BE2C (cell line): ENCODE measurements around the gene IFTAP.

Experiments used
- DNase-seq: peaks from one replicate; pipeline ENCODE4 v3.0.0-alpha.2; 2020
- H3K27me3 ChIP-seq: fragments of 250-450 bp; sonication (Bioruptor Pico); 2 replicates; pipeline ENCODE4 v1.5.1; 2020; ENCODE audit warnings: mild to moderate bottlenecking
- H3K36me3 ChIP-seq: fragments of 250-450 bp; sonication (Bioruptor Pico); 2 replicates; pipeline ENCODE4 v1.5.1; 2020; ENCODE audit warnings: mild to moderate bottlenecking
- H3K4me1 ChIP-seq: fragments of 250-450 bp; sonication (Bioruptor Pico); 2 replicates; pipeline ENCODE4 v1.5.1; 2020
- H3K4me3 ChIP-seq: 2 replicates; pipeline ENCODE4 v1.5.1; 2011; ENCODE audit warnings: low read depth, low read length
- H3K9me3 ChIP-seq: fragments of 250-450 bp; sonication (Bioruptor Pico); 2 replicates; pipeline ENCODE4 v1.5.1; 2020
- TF ChIP-seq, protein P1 (sequence below): IDR thresholded peaks from 2 replicates; pipeline ENCODE4 v1.5.1; 2012; ENCODE audit warnings: mild to moderate bottlenecking, low read depth, low read length

The IFTAP gene

GRCh38 chr11:36615826-36616225 is 21.5 kb downstream of the IFTAP start:
- peaks cover 11% of the 10 kb centered on the region for H3K4me1 ChIP-seq
- H3K27me3 ChIP-seq: no peaks in the 10 kb centered on the region
- no peak for DNase-seq
- H3K4me3 ChIP-seq: no peak overlapping the region
- H3K9me3 ChIP-seq: no peaks in the 10 kb centered on the region
- TF ChIP-seq, protein P1, sequence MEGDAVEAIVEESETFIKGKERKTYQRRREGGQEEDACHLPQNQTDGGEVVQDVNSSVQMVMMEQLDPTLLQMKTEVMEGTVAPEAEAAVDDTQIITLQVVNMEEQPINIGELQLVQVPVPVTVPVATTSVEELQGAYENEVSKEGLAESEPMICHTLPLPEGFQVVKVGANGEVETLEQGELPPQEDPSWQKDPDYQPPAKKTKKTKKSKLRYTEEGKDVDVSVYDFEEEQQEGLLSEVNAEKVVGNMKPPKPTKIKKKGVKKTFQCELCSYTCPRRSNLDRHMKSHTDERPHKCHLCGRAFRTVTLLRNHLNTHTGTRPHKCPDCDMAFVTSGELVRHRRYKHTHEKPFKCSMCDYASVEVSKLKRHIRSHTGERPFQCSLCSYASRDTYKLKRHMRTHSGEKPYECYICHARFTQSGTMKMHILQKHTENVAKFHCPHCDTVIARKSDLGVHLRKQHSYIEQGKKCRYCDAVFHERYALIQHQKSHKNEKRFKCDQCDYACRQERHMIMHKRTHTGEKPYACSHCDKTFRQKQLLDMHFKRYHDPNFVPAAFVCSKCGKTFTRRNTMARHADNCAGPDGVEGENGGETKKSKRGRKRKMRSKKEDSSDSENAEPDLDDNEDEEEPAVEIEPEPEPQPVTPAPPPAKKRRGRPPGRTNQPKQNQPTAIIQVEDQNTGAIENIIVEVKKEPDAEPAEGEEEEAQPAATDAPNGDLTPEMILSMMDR: no peak
- H3K36me3 ChIP-seq: no peaks in the 10 kb centered on the region

DNA sequence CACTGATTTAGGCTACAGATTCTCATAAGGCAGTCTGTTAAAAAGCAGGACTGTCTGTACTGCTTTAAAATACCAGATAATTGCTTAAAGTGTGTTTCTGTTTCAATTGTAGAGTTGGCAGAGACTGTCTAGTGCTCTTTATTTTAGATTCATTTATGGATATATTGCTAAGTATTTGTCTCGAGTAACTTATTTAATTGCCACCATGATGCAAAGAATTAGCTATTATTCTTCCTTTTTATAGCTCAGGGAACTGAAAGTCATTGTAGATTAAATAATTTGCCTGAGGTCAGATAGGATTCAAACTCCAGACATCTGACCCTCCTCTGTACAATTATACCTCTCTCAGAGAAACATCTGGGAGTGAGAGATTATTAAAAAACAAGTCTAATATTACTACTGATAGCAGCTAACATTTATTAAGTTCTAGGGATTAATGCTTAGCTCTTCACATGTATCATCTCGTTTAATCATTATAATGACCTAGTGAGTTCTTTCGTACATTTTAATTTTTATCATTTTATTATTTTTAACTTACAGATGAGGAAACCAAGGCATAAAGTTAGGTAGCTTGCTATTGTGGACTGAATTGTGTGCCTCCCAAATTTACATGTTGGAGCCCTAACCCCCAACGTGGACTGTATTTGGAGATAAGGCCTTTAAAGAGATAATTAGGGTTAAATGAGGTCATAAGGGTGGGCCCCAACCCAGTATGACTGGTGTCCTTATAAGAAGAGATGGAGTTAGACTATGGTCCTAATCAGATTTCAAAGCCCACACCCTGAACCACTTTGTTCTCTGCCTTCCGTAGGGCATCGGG is 23.5 kb downstream of the IFTAP start:
- peak; percentile 12 for DNase-seq
- no peaks in the 10 kb centered on the region for H3K27me3 ChIP-seq
- H3K4me1 ChIP-seq: peaks cover 18% of the 10 kb centered on the region
- H3K9me3 ChIP-seq: no peaks in the 10 kb centered on the region
- no peak overlapping the region for H3K4me3 ChIP-seq
- no peaks in the 10 kb centered on the region for H3K36me3 ChIP-seq
- TF ChIP-seq, protein P1: no peak

- Histone ChIP-seq H3K4me3 (no peak overlapping the region), H3K4me1 (peaks cover 18% of the 10 kb centered on the region), H3K27me3 (no peaks in the 10 kb centered on the region), H3K9me3 (no peaks in the 10 kb centered on the region), H3K36me3 (no peaks in the 10 kb centered on the region)
- TF ChIP-seq, protein P1: no peak
- no peak for DNase-seq
These were observed 24.2 kb downstream of the IFTAP start for GRCh38 chr11:36618363-36619047.

DNA sequence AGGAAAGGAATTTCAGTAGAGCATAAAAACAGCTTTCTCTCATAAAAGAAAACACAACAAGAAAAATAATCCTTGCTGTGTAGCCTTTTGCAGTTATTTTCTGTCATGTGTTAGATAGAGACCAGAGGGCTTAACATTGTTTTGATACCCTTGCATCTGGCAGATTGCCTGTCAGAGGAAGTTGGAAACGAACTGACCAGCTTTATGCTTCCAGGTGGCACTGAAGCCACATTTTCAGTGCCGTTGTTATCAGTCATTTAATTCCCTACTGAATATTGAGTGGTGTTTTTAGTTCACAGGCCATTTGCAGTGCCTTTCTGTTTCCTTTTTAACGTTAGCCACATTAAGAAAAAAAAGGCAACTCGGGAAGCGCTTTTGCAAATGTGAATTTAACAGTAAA is 25.2 kb downstream of the IFTAP start:
- peak overlapping the region; percentile 12; the same call in 1 of the 2 replicates for H3K4me3 ChIP-seq
- TF ChIP-seq, protein P1: no peak
- no peaks in the 10 kb centered on the region for H3K9me3 ChIP-seq
- peak; percentile 52 for DNase-seq
- H3K27me3 ChIP-seq: no peaks in the 10 kb centered on the region
- no peaks in the 10 kb centered on the region for H3K36me3 ChIP-seq
- peaks cover 18% of the 10 kb centered on the region for H3K4me1 ChIP-seq

GRCh38 chr11:36620246-36620645 is 25.9 kb downstream of the IFTAP start:
- TF ChIP-seq, protein P1: no peak
- no peak overlapping the region for H3K4me3 ChIP-seq
- peaks cover 18% of the 10 kb centered on the region for H3K4me1 ChIP-seq
- no peak for DNase-seq
- no peaks in the 10 kb centered on the region for H3K9me3 ChIP-seq
- H3K27me3 ChIP-seq: no peaks in the 10 kb centered on the region
- no peaks in the 10 kb centered on the region for H3K36me3 ChIP-seq
